GM19238 (cell line): ENCODE results near the gene PADI2.

Source experiments
- DNase-seq: peaks from one replicate; pipeline ENCODE4 v3.0.0; 2011; ENCODE audit warnings: low spot score; ENCODE audit not compliant: insufficient read length

The PADI2 gene

DNA sequence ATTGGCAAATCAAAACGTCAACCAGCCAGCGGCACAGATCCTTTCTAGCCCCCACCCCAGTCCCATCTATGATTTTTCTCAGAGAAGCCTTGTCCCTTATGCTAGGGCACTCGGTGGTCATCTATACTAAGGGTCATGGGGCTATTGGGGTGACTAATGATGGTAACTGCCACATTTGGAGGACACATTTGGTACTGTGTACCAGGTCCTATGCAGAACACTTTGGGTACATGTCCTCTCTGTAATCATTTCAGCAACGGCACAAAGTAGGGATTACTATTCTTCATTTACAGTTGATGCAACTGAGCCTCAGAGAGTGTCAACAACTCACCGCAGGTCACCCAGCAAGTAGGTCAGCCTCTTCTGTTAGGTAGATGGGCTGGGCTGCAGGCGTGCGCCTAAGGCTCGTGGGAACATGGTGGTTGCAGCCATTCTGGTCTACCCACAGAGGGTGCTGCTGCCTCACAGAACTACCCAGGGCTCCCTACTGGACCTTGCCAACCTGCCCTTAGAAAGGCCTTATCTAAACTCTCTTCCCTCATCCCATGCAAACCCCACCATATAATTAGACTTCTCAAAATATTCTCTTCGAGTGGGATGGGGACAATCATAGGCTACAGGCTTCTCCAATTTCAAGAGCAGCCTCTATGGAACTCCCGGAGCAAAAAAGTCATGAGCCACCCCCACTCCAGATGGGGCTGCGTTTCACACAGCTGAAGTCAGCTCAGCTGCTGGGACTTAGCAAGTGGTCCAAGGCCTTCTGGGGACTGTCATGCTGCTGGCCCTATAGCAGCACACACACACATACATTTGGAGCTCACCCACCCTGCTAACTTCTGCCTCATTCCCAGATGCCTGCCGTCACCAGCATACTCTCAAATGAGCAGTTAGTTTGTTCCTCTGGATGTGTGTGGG, 59.6 kb downstream of the PADI2 start:
- DNase-seq = peak; percentile 48

DNA sequence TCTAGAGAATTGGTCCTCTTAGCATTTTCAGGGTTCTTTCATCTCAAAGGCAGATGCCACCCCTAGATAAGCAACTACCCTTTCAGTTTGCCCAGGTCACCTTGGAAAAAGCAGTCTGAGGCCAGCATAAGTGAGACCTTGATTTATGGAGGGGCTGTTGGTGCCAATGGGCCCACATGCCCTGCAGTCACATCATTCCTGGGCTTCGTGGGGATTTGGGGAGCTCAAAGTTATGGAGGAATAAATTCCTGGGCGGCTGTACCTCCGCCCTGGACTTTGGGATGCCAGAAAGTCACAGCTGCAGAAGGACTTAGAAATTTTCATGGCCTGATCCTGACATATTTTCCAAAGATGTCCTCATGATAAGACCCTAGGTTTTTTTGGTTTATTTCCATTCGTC, 62.7 kb downstream of the PADI2 start:
- no peak for DNase-seq

DNA sequence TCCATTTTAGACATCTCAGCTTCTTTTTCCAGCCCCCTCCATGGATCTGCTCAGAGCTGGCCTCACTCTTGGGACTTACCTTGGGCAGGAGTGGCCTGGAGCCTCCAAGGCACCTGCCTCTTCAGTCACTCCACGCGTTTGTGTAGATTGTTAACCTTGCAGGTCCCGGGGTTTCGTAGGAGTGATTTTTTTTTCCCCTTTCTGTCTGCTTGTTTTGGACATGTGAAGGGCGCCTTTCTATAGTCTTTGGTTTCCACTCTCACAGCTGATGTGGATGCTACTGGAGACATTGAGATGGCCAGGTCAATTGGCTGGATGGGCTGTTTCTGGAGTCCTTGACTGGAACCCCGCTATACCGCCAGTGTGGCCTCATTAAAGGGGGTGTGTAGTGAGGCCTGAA, 63.5 kb downstream of the PADI2 start:
- no peak for DNase-seq

DNA sequence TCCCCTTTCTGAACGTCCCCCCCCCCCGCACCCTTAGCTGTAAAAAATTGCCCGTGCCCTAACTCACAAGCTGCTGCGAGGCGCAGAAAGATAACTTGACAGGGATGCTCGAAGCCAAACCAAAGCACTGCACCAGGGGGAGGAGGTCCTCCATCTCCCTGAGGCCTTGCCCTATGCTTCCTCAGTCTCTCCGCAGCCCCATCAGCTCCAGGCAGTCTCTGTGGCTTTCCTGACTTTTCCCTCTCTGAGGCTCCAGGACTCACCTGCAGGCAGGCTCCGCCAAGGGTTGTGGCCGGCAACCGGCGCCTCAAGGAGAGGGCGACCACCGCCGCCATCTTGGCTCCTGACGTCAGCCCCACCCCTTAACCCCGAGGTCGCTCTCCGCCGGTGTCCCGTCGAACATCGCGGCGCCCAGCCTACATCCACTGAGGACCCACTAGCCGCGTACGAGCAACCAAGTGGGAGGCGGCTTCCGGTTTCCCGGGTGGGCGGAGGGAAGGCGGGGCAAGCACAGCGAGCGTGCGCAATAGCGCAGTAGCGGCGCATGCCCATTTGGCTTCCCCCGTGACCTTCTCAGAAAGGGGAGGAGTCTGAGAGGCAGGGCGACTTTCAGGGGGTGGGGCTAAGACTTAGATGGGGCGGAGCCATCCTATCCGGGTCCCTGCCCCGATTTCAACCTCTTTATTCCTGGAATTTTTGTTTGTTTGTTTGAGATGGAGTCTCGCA, 65.4 kb downstream of the PADI2 start, which contains the start of gene SDHB:
SDHB (minus strand) TSS at position 348 of the 726 bp plus-strand sequence; CDS start at position 335, 13 bp downstream.
- DNase-seq = peak; percentile 95

DNA sequence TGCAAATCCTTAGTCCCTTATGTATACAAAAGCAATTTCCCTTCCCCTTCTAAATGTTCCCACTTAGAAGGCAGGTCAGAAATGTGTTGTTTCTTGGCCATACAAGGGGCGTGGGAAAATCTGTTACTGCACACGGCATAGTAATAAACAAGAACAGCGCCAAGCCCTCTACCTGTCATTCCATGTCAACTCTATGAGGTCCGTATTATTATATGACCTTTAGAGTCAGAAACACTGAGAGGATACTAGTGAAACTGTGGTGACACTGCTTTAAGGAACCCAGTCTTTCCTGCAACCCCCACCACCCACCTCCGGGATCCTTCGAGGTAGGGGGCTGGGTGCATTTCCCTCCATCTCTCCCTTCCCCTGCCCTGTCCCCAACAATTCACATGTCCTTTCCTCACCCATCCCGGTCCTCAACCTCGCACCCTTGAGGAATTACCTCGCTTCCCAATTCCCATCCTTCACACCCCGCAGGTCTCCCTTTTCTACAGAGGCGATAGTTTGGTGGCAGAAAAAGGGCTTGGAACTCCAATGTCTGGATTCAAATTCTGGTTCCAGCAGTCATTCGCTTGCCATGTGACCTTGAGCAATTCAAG, 66.1 kb downstream of the PADI2 start:
- DNase-seq = no peak

DNA sequence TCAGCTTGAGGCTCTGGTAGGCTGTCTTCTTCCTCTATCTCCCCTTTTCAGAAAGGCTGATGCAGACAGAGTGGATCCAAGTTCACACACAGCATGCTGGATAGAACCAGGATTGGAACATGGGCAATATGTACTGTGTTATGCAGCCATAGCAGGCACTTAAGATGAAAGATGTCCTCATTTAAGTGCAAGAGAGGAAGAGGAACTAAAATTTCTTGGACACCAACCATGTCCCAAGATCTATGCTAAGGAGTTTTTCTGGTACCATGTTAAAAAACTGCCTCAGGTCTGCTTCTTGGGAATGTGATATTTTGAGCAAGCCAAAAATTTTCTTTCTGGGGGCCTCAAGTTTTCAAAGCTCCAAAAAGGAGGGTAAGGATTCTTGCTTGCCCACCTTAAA, 66.6 kb downstream of the PADI2 start:
- no peak for DNase-seq

DNA sequence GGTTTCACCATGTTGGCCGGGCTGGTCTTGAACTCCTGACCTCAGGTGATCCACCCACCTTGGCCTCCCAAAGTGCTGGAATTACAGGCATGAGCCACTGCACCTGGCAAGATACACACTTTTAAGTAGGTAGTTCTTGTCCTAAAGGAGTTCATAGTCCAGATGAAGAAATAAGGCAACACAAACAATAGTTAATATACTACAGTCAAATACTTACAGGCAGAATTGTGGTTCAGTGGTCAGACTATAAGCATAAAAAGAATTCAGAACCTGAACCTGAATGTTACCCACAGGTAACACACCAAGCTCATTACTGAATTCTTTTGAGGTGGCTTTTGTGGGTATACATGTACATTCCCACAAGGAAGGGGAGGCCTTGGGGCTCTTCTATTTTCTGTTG, 67.2 kb downstream of the PADI2 start:
- DNase-seq = no peak

DNA sequence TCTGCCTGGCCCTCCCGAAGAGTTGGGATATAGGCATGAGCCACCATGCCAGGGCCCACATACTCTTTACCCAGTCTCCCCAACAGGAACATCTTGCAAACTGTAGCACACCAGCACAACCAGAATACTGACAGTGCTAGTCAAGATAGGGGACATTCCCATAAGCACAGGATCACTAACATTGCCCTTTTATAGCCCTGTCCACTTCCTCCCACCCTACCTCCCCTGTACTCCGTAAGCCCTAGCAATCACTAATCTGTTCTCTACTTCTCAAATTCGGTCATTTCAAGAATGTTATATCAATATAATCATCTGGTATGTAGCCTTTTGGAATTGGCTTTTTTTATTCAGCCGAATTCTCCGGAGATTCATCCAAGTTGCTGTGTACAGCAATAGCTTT, 71.3 kb downstream of the PADI2 start:
- no peak for DNase-seq

DNA sequence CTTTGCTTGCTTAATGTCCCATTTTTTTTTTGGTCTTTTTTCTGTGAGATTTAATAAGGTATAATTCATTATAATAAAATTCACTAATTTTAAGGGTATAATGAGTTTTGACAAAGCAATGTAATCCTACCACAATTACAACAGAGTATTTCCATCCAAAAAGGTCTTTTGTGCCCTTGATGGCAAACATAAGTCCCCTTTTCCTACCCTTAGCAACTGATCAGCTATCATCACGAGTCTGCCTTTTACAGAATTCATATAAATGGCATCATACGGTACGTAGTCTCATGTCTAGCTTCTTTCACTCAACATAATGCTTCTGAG, 73.0 kb downstream of the PADI2 start:
- no peak for DNase-seq

DNA sequence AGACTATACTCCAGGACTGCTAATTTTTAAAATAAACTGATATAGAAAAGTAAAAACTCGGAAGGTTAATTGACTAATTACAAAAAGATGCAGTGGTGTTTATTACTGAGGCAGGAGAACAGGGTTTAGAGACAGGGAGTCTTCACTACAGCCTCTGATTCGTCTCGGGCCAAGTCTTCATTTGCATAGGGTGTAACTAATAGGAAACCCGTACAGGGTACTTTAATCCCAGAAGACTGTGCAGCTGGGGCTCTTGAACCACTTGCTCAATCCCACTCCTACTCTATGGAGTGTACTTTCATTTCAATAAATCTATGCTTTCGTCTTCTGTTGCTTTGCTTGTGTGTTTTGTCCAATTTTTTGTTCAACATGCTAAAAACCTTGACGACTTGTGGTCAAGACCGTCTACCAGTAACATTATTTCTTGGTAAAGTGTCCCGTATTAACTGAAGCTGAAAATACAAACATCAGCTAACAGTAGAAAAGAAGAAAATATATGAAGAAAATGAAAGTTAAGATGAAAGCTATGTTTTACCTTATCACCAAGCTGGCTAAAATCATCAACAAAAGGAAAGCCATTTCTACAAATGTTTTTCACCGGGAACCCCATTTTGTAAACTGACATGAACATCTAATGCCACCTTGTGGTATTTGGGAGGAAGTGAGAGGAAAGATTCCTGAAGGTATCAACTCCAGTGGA, 73.5 kb downstream of the PADI2 start:
- no peak for DNase-seq

DNA sequence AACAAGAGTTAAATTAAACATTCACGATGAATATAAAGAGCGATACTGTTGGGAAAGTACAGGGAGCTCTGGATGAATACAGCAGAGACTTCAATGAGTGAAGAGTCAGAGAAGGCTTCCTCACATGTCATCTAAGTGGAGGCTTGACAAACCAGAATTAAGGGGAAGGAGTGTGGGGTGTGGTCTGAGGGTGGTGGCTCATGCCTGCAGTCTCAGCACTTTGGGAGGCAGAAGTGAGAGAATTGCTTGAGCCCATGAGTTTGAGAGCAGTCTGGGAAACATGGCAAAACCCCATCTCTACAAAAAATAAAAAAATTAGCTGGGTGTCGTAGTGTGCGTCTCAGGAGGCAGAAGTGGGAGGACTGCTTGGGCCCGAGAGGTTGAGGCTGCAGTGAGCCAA, 74.1 kb downstream of the PADI2 start:
- no peak for DNase-seq

DNA sequence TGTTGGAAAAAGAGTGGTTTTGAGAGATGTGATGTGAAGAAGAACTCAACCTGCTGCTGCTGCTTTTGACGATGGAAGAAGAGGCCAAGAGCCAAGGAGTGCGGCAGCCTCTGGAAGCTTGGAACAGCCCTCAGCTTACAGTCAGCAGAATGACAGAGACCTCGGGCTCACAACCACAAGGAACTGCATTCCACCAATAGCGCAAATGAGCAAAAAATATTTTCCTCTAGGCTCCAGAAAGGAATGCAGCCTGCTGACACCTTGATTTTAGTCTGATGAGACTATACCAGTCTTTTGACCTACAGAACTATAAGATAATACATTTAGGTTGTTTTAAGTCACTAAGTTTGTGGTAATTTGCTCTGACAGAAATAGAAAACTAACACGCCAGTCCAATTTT, 75.6 kb downstream of the PADI2 start:
- no peak for DNase-seq

DNA sequence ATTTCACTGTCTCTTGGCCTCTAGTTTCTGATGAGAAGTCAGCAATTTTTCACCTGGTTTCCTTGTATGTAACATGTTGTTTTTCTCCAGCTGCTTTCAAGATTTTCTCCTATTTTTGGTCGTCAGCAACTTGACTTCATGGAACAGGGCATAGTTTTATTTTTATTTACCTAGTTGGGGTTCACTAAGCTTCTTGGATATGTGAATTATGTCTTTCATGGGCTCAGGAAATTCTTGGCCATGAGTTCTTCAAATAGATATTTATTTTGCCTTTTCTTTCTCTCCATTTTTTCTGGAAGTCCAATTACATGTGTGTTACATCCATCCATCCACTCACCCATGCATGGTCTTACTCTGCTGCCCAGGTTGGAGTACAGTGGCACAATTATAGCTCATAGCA, 79.1 kb downstream of the PADI2 start:
- DNase-seq = no peak

DNA sequence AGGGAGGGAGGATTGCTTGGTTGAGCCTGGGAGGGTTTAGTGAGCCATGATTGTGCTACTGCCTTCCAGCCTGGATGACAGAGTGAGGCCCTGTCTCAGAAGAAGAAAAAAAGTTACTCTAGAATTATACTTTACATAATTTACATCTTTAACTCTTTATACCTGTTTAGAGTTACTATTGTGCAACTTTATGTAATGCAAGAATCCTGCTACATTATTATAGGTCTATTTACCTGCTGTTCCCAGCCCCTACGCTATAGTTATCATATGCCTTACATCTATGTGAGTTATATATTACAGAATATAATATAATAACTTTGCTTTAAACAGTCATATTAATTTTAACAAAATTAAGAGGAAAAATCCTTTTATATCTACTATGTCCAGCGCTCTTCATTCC, 79.7 kb downstream of the PADI2 start:
- no peak for DNase-seq

DNA sequence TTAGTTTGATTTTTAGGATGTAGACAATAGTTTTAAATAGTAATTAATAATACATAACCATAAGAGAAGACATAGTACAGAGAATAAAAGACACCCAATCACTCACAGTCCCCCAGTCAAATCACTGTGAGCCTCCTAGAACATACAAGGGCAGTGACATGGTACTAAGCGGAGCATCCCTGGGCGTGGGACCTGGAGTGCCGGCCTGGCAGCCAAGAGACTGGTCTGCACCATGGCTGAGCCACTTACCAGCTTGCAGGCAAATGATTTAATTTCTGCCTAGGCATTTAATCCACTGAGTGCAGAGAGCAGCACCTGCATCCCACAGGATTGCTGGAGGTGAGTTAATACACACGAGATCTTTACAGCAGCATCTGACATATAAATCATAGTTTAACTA, 85.8 kb downstream of the PADI2 start:
- no peak for DNase-seq

DNA sequence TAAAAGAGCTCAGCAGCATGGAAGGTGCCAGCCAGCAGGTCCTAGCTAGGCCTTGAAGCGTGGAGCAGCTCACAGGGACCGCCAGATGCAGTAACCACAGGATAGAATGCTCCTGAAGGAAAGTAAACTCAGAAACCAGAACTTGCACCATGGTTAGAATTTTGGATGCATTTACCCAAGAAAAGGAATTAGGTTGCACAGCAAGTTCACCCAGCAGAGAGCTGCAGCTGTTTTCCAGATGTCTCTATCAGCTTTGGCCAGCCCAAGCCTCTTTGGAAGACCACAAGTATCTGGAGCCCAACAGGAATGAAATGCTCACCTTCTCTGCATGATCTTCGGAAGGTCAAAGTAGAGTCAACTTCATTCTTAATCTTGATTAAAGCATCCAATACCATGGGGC, 86.5 kb downstream of the PADI2 start:
- no peak for DNase-seq

DNA sequence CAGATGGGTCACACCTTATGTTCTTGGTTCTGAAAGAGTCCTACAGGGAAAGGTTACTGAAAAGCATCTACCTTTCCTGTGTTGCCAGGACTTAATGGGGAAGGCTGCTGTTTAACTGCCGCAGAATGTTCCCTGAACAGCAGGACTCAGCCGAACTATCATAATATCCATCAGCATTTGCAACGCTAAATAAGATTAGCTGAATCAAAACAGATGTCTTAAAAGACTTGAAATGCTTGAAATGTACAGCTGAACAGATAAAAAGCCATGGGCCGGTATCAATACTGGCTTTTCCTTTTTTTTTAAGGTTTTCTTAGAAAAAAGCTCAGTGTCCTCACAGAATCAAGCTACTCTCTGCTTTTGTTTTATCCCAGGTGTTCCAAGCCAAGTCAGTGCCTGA, 87.8 kb downstream of the PADI2 start:
- no peak for DNase-seq

DNA sequence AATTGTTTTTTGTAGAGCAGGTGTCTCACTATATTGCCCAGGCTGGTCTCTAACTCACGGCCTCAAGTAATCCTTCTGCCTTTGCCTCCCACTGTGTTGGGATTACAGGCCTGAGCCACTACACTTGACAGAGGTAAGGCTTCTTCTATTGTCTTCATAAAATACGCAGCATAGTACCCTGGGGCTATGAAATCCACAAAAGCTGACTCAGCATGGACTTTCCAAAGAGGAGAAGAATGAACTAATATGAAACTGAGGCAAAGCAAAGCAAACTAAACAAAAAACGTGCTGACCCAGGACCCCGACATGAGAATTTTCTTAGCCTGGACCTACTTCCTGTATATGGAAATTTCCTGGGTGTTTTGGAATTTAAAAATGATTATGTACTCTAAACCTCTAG, 89.0 kb downstream of the PADI2 start:
- no peak for DNase-seq

DNA sequence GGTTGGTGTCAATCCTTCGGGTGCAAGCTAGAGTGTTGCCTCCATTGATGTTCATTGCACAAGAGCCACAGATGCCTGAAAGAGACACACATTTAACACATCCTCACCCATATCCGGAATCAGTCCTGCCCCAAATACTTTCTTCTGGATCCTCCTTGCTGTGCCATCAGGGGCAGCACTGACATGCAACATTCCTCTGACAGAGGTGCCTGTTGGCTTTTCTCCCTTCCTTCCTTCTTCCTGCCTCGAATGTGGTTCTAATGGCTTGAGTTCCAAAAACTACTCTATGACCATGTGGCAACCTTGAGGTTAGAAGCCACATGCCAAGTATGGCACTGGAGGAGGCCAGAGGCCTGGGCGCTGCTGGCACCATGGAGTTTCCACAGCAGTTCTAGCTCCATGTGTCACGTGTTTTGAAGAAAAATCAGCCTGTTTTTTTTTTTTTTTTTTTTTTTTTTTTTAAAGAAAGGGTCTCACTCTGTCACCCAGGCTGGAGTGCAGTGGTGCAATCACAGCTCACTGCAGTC, 90.5 kb downstream of the PADI2 start:
- no peak for DNase-seq

DNA sequence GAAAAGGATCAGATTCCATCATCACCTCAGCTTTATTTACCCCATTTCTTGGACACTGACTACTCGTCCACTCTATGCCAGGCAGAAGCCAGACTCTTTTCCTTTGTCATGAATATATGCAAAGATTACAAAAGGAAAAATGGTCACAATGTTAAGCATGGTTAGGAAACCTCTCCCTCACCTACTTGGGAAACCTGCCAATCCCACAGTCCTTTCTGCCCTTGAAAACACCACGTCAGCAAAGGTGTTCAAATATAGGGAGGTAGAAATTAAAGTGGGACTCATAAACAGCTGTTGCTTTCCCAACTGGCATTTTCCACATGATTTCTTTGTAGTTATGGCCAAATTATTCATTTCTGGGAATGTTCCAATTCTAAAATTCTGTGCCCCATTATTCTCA, 91.4 kb downstream of the PADI2 start:
- no peak for DNase-seq

DNA sequence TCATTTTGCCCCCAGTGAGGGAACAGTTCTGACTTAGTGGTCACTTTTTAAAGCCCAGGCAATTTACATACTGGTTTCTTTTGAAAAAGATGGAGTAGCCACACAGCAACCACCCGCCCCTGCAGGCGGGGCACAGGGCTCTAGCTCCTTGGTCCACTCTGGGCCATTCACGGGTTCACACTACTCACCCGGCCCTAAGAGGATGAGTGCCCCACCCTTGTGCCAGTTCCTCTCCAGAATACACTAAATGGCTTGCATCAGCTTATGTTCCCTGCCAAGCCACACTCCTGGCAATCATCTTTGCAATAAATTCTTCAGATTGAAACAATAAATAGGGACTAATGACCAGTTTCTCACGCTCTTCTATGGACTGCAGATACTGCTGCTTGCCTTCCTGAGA, 91.8 kb downstream of the PADI2 start:
- DNase-seq = no peak

DNA sequence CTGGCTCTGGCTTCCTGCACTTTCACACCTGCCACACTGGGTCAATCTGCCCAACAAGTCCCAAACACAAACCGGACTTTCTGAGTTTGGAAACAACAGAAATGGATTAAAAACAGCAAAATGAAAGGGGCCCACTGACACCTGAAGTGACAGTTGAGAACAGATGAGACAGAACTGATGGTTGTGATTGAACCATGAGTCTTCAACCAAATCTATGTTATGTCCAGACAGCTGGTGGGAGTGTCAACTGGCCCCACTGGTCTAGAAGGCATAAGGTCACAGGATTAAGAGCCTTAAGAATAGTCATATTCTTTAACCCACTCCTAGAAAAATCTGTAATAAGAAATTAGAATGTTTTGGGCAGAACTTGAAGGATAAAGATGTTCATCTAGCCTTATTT, 94.5 kb downstream of the PADI2 start:
- DNase-seq = no peak
